ENCODE data around the gene DZANK1. TPM values are rescaled to one million over a fixed set of nuclear protein-coding genes. Genes with fewer than 3 reads are reported as not detected.

DZANK1 gene
- total RNA-seq, 3 donors from 2014 or later, result 2.6 to 14.8 (median 6.9) TPM

- intact Hi-C loops (cut with DNase I; ENCODE audit: low total_unique reads), result no loop called here
- no peak for DNase-seq (ENCODE audit: low spot score in 2 of 2)
- Histone ChIP-seq H3K4me3 (no peak overlapping the region), H3K36me3 (no peaks in the 10 kb centered on the region), H3K27ac (no peak overlapping the region), H3K9me3 (no peaks in the 10 kb centered on the region), H3K4me1 (no peaks in the 10 kb centered on the region), H3K27me3 (no peaks in the 10 kb centered on the region)
- TF ChIP-seq POLR2A (IDR thresholded peaks at IDR 0.05) (no peak), CTCF (IDR thresholded peaks at IDR 0.05) (no peak), POLR2AphosphoS5 (IDR thresholded peaks at IDR 0.05) (no peak)
Measured at GRCh38 chr20:18421608-18422007, 45.2 kb downstream of the DZANK1 start.

- Histone ChIP-seq H3K36me3 (no peaks in the 10 kb centered on the region), H3K4me1 (no peaks in the 10 kb centered on the region), H3K4me3 (no peak overlapping the region), H3K9me3 (no peaks in the 10 kb centered on the region), H3K27me3 (no peaks in the 10 kb centered on the region), H3K27ac (peak overlapping the region; percentile 31 to 41)
- no peak for DNase-seq (ENCODE audit: low spot score in 2 of 2)
- TF ChIP-seq CTCF (IDR thresholded peaks at IDR 0.05) (no peak), POLR2AphosphoS5 (IDR thresholded peaks at IDR 0.05) (no peak), POLR2A (IDR thresholded peaks at IDR 0.05) (no peak)
- intact Hi-C loops (cut with DNase I; ENCODE audit: low total_unique reads), result no loop called here
Measured at GRCh38 chr20:18416486-18416885, 50.3 kb downstream of the DZANK1 start.

GRCh38 chr20:18414140-18414539 is 52.7 kb downstream of the DZANK1 start:
- intact Hi-C loops (cut with DNase I; ENCODE audit: low total_unique reads), result no loop called here
- TF ChIP-seq POLR2AphosphoS5 (IDR thresholded peaks at IDR 0.05) (no peak), POLR2A (IDR thresholded peaks at IDR 0.05) (no peak), CTCF (IDR thresholded peaks at IDR 0.05) (no peak)

GRCh38 chr20:18412221-18412901 is 54.5 kb downstream of the DZANK1 start:
- intact Hi-C loops (cut with DNase I; ENCODE audit: low total_unique reads), result no loop called here
- H3K9me3 ChIP-seq, result no peaks in the 10 kb centered on the region
- H3K27ac ChIP-seq, result peak overlapping the region in 1 of 2 donors; percentile 64
- H3K36me3 ChIP-seq, result no peaks in the 10 kb centered on the region
- H3K4me1 ChIP-seq, result no peaks in the 10 kb centered on the region
- no peak for DNase-seq (ENCODE audit: low spot score in 2 of 2)
- no peaks in the 10 kb centered on the region for H3K27me3 ChIP-seq
- H3K4me3 ChIP-seq, result no peak overlapping the region
- TF ChIP-seq POLR2AphosphoS5 (IDR thresholded peaks at IDR 0.05) (no peak), CTCF (IDR thresholded peaks at IDR 0.05) (no peak), POLR2A (IDR thresholded peaks at IDR 0.05) (no peak)

More at GRCh38 chr20:18414140-18414539, 52.7 kb downstream of the DZANK1 start:
- H3K27ac ChIP-seq, result peak overlapping the region in 1 of 2 donors; percentile 26
- no peaks in the 10 kb centered on the region for H3K36me3 ChIP-seq
- H3K9me3 ChIP-seq, result no peaks in the 10 kb centered on the region
- no peak for DNase-seq (ENCODE audit: low spot score in 2 of 2)
- no peaks in the 10 kb centered on the region for H3K4me1 ChIP-seq
- no peak overlapping the region for H3K4me3 ChIP-seq
- H3K27me3 ChIP-seq, result no peaks in the 10 kb centered on the region

- H3K36me3 ChIP-seq, result no peaks in the 10 kb centered on the region
- H3K27ac ChIP-seq, result peak overlapping the region; percentile 46 to 72
- intact Hi-C loops (cut with DNase I; ENCODE audit: low total_unique reads), result no loop called here
- H3K4me1 ChIP-seq, result no peaks in the 10 kb centered on the region
- H3K4me3 ChIP-seq, result no peak overlapping the region
- H3K27me3 ChIP-seq, result no peaks in the 10 kb centered on the region
- no peak for DNase-seq (ENCODE audit: low spot score in 2 of 2)
- H3K9me3 ChIP-seq, result peaks cover 5 to 8% of the 10 kb centered on the region in 2 donors
- no peak for TF ChIP-seq POLR2AphosphoS5 (IDR thresholded peaks at IDR 0.05)
- no peak for TF ChIP-seq CTCF (IDR thresholded peaks at IDR 0.05)
- TF ChIP-seq POLR2A (IDR thresholded peaks at IDR 0.05), result no peak
Measured at GRCh38 chr20:18405826-18406225, 61.0 kb downstream of the DZANK1 start.

All from breast epithelium (tissue), 4 donors.